ENCODE measurements around the gene GKAP1. TPM values are rescaled to one million over a fixed set of nuclear protein-coding genes. Genes with fewer than 3 reads are reported as not detected.

The GKAP1 gene
- total and polyA plus RNA-seq, 2 of the 13 experiments (the other 11 are each of a cell fraction or from before 2014, with no cell fraction given) = 5.6 to 6.1 TPM

DNA sequence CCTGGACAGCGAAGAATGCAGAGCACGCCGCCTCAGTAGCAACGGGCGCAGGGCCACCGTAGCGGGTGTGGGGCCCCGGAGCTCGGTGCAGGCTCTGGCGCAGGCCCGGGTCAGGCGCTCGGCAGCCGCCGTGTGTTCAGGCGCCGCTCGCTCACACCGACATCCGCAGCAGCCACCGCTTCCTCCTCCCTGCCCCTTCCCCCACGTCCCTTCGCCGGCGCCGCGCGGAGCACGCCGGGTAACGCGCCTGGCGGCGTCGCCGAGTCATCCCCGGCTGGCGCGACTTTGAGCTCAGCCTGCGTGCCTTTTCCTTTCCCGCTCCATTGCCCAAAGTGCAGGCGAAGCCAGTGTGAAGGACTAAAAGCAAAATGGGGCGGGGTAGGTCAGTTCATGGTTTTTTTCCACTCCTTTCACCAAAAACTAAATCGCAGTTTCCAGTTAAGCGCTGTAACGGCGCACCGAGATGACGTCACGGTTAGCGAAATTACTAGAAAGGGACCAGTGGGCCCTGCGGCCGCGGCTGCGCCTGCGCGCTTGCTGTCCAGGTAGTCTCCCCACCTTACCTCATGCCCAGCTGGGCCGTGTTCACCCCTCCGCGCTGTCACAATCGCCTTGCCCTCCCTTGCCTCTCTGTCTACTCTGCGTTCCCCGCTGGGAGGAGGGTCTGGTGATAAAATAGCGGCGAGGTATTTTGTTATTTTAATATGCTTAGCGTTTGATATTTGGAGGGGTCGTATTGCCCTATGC lies 109.6 kb downstream of the GKAP1 start, which contains the start of gene UBQLN1 (continued):
- TF ChIP-seq, protein P1, sequence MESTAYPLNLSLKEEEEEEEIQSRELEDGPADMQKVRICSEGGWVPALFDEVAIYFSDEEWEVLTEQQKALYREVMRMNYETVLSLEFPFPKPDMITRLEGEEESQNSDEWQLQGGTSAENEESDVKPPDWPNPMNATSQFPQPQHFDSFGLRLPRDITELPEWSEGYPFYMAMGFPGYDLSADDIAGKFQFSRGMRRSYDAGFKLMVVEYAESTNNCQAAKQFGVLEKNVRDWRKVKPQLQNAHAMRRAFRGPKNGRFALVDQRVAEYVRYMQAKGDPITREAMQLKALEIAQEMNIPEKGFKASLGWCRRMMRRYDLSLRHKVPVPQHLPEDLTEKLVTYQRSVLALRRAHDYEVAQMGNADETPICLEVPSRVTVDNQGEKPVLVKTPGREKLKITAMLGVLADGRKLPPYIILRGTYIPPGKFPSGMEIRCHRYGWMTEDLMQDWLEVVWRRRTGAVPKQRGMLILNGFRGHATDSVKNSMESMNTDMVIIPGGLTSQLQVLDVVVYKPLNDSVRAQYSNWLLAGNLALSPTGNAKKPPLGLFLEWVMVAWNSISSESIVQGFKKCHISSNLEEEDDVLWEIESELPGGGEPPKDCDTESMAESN (CRISPR knock-in tag; conservative IDR thresholded peaks at IDR 0.05) = peak; percentile 94
- TF ChIP-seq DZIP1 (CRISPR knock-in tag; IDR thresholded peaks at IDR 0.05) (no peak; the same call in none of the 2 replicates), ZNF30 (CRISPR knock-in tag; IDR thresholded peaks at IDR 0.05) (no peak), MYC (CRISPR knock-in tag; IDR thresholded peaks at IDR 0.05; ENCODE audit: borderline replicate concordance) (peak; percentile 83; the same call in 1 of the 2 replicates), ZBTB4 (CRISPR knock-in tag; IDR thresholded peaks at IDR 0.05; ENCODE audit: borderline replicate concordance) (peak; percentile 72; the same call in 1 of the 2 replicates), PAF1 (CRISPR knock-in tag; IDR thresholded peaks at IDR 0.05) (no peak), ZNF746 (CRISPR knock-in tag; IDR thresholded peaks at IDR 0.05) (peak; percentile 40), FOXK1 (CRISPR knock-in tag; IDR thresholded peaks at IDR 0.05; ENCODE audit: borderline replicate concordance, low read depth) (peak; percentile 70), SNAPC2 (CRISPR knock-in tag; IDR thresholded peaks at IDR 0.05) (peak; percentile 68; the same call in 1 of the 2 replicates), ZNF747 (CRISPR knock-in tag; IDR thresholded peaks at IDR 0.05; ENCODE audit: borderline replicate concordance) (peak; percentile 90), ATF1 (CRISPR knock-in tag; IDR thresholded peaks at IDR 0.05) (peak; percentile 98), ZNF574 (CRISPR knock-in tag; IDR thresholded peaks at IDR 0.05) (peak; percentile 83), SKI (IDR thresholded peaks at IDR 0.05; ENCODE audit: partially characterized antibody) (no peak), RBFOX2 (IDR thresholded peaks at IDR 0.05; ENCODE audit: low read depth, low read length) (peak; percentile 97)
- TF ChIP-seq, protein P2, sequence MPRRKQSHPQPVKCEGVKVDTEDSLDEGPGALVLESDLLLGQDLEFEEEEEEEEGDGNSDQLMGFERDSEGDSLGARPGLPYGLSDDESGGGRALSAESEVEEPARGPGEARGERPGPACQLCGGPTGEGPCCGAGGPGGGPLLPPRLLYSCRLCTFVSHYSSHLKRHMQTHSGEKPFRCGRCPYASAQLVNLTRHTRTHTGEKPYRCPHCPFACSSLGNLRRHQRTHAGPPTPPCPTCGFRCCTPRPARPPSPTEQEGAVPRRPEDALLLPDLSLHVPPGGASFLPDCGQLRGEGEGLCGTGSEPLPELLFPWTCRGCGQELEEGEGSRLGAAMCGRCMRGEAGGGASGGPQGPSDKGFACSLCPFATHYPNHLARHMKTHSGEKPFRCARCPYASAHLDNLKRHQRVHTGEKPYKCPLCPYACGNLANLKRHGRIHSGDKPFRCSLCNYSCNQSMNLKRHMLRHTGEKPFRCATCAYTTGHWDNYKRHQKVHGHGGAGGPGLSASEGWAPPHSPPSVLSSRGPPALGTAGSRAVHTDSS (CRISPR knock-in tag; conservative IDR thresholded peaks at IDR 0.05) = 0 out of 2 replicates have a peak, but pooled peaks have one; percentile 11

Measured in HepG2 (cell line).